ENCODE results near the gene DHRSX.

The DHRSX gene

GRCh38 chrX:2284601-2285000 is 216.2 kb downstream of the DHRSX start:
- no peaks in the 10 kb centered on the region for H3K4me1 ChIP-seq (ENCODE audit: control insufficient read depth in 2 of 2, insufficient read depth in 1 of 2, low read depth in 1 of 2, low read length in 2 of 2)
- no peak overlapping the region for H4K8ac ChIP-seq (ENCODE audit: low read depth, low read length)
- H3K4me2 ChIP-seq (ENCODE audit: insufficient read depth, low read length, poor library complexity, severe bottlenecking), result no peak overlapping the region
- H2BK120ac ChIP-seq (ENCODE audit: low read depth, low read length), result no peak overlapping the region
- peaks cover 6 to 23% of the 10 kb centered on the region in 2 donors for H3K9me3 ChIP-seq (replicated peaks in 1 of 2; ENCODE audit: control insufficient read depth in 2 of 2, insufficient read depth in 1 of 2, low read depth in 1 of 2, low read length in 2 of 2)
- H4K91ac ChIP-seq (ENCODE audit: low read depth, low read length, poor library complexity), result no peak overlapping the region
- no peak overlapping the region for H2BK12ac ChIP-seq (ENCODE audit: low read length)
- no peak overlapping the region for H2AK5ac ChIP-seq (ENCODE audit: low read depth, low read length)
- H2AFZ ChIP-seq (ENCODE audit: low read length), result no peak overlapping the region
- H2BK15ac ChIP-seq (ENCODE audit: low read length), result no peak overlapping the region
- no peak overlapping the region for H3K4ac ChIP-seq (ENCODE audit: low read length)
- H3K14ac ChIP-seq (ENCODE audit: low read length), result no peak overlapping the region
- no peak overlapping the region for H3K27ac ChIP-seq (replicated peaks; ENCODE audit: low read length)
- WGBS, 2 donors (ENCODE audit: extremely low coverage in 2 of 2, insufficient read length in 2 of 2, insufficient replicate concordance in 1 of 2), result no CpG with 5 or more reads among the region's 4 CpGs
- DNase-seq (ENCODE audit: low spot score), result no peak
- H3K4me3 ChIP-seq (ENCODE audit: low read length in 2 of 2), result no peak overlapping the region
- no peak overlapping the region for H2BK5ac ChIP-seq (ENCODE audit: low read length)
- H3K79me1 ChIP-seq (ENCODE audit: low read depth, low read length), result no peaks in the 10 kb centered on the region
- H3K18ac ChIP-seq (ENCODE audit: low read length), result no peak overlapping the region
- H3K9ac ChIP-seq (ENCODE audit: low read depth, low read length, poor library complexity), result no peak overlapping the region
- H3K23ac ChIP-seq (ENCODE audit: low read depth, low read length, poor library complexity), result no peak overlapping the region
- peaks cover 0 to 4% of the 10 kb centered on the region in 2 donors for H3K36me3 ChIP-seq (replicated peaks in 1 of 2; ENCODE audit: control insufficient read depth in 2 of 2, insufficient read depth in 2 of 2, low read length in 2 of 2)
- H3K27me3 ChIP-seq (ENCODE audit: control insufficient read depth in 3 of 3, insufficient read depth in 3 of 3, low read depth in 1 of 3, low read length in 3 of 3), result no peaks in the 10 kb centered on the region

DNA sequence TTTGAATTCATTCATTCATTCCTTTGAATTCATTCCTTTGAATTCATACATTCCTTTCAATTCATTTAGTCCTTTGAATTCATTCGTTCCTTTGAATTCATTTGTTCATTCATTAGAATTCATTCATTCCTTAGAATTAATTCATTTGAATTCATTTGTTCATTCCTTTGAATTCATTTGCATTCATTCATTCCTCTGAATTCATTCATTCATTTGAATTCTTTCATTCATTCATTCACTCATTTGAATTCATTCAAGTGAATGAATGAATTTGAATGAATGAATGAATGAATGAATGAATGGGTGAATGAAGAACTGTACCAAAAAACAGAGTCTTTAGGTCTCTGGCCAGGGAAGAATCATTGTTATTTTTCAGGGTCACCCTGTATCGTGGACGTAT is 216.6 kb downstream of the DHRSX start:
- no peak overlapping the region for H3K4me2 ChIP-seq (ENCODE audit: insufficient read depth, low read length, poor library complexity, severe bottlenecking)
- no peak overlapping the region for H3K4me3 ChIP-seq (ENCODE audit: low read length in 2 of 2)
- peaks cover 6 to 23% of the 10 kb centered on the region in 2 donors for H3K9me3 ChIP-seq (replicated peaks in 1 of 2; ENCODE audit: control insufficient read depth in 2 of 2, insufficient read depth in 1 of 2, low read depth in 1 of 2, low read length in 2 of 2)
- H3K4ac ChIP-seq (ENCODE audit: low read length), result no peak overlapping the region
- H2BK12ac ChIP-seq (ENCODE audit: low read length), result no peak overlapping the region
- no peak overlapping the region for H3K18ac ChIP-seq (ENCODE audit: low read length)
- H3K9ac ChIP-seq (ENCODE audit: low read depth, low read length, poor library complexity), result no peak overlapping the region
- H3K36me3 ChIP-seq (replicated peaks in 1 of 2; ENCODE audit: control insufficient read depth in 2 of 2, insufficient read depth in 2 of 2, low read length in 2 of 2), result no peaks in the 10 kb centered on the region
- H3K23ac ChIP-seq (ENCODE audit: low read depth, low read length, poor library complexity), result no peak overlapping the region
- H2BK5ac ChIP-seq (ENCODE audit: low read length), result no peak overlapping the region
- no peak overlapping the region for H2AK5ac ChIP-seq (ENCODE audit: low read depth, low read length)
- no CpG with 5 or more reads among the region's 3 CpGs for WGBS, 2 donors (ENCODE audit: extremely low coverage in 2 of 2, insufficient read length in 2 of 2, insufficient replicate concordance in 1 of 2)
- no peaks in the 10 kb centered on the region for H3K4me1 ChIP-seq (ENCODE audit: control insufficient read depth in 2 of 2, insufficient read depth in 1 of 2, low read depth in 1 of 2, low read length in 2 of 2)
- DNase-seq (ENCODE audit: low spot score), result no peak
- H2BK15ac ChIP-seq (ENCODE audit: low read length), result no peak overlapping the region
- H4K91ac ChIP-seq (ENCODE audit: low read depth, low read length, poor library complexity), result no peak overlapping the region
- H2BK120ac ChIP-seq (ENCODE audit: low read depth, low read length), result no peak overlapping the region
- H3K27me3 ChIP-seq (ENCODE audit: control insufficient read depth in 3 of 3, insufficient read depth in 3 of 3, low read depth in 1 of 3, low read length in 3 of 3), result no peaks in the 10 kb centered on the region
- H4K8ac ChIP-seq (ENCODE audit: low read depth, low read length), result no peak overlapping the region
- H2AFZ ChIP-seq (ENCODE audit: low read length), result no peak overlapping the region
- no peak overlapping the region for H3K27ac ChIP-seq (replicated peaks; ENCODE audit: low read length)
- no peaks in the 10 kb centered on the region for H3K79me1 ChIP-seq (ENCODE audit: low read depth, low read length)
- no peak overlapping the region for H3K14ac ChIP-seq (ENCODE audit: low read length)

GRCh38 chrX:2283111-2283859 is 217.5 kb downstream of the DHRSX start:
- no peak overlapping the region for H2BK15ac ChIP-seq (ENCODE audit: low read length)
- no peaks in the 10 kb centered on the region for H3K27me3 ChIP-seq (ENCODE audit: control insufficient read depth in 3 of 3, insufficient read depth in 3 of 3, low read depth in 1 of 3, low read length in 3 of 3)
- H3K18ac ChIP-seq (ENCODE audit: low read length), result peak overlapping the region; percentile 20
- H3K4me2 ChIP-seq (ENCODE audit: insufficient read depth, low read length, poor library complexity, severe bottlenecking), result no peak overlapping the region
- no peak for DNase-seq (ENCODE audit: low spot score)
- no peaks in the 10 kb centered on the region for H3K4me1 ChIP-seq (ENCODE audit: control insufficient read depth in 2 of 2, insufficient read depth in 1 of 2, low read depth in 1 of 2, low read length in 2 of 2)
- no peak overlapping the region for H2BK120ac ChIP-seq (ENCODE audit: low read depth, low read length)
- H2BK5ac ChIP-seq (ENCODE audit: low read length), result no peak overlapping the region
- H3K9ac ChIP-seq (ENCODE audit: low read depth, low read length, poor library complexity), result no peak overlapping the region
- no peak overlapping the region for H3K27ac ChIP-seq (replicated peaks; ENCODE audit: low read length)
- no peak overlapping the region for H2AFZ ChIP-seq (ENCODE audit: low read length)
- H3K4ac ChIP-seq (ENCODE audit: low read length), result no peak overlapping the region
- H3K9me3 ChIP-seq (replicated peaks in 1 of 2; ENCODE audit: control insufficient read depth in 2 of 2, insufficient read depth in 1 of 2, low read depth in 1 of 2, low read length in 2 of 2), result peaks cover 6 to 23% of the 10 kb centered on the region in 2 donors
- H3K14ac ChIP-seq (ENCODE audit: low read length), result no peak overlapping the region
- H3K36me3 ChIP-seq (replicated peaks in 1 of 2; ENCODE audit: control insufficient read depth in 2 of 2, insufficient read depth in 2 of 2, low read length in 2 of 2), result no peaks in the 10 kb centered on the region
- no peak overlapping the region for H3K23ac ChIP-seq (ENCODE audit: low read depth, low read length, poor library complexity)
- H2BK12ac ChIP-seq (ENCODE audit: low read length), result no peak overlapping the region
- no peak overlapping the region for H3K4me3 ChIP-seq (ENCODE audit: low read length in 2 of 2)
- no peak overlapping the region for H2AK5ac ChIP-seq (ENCODE audit: low read depth, low read length)
- no CpG with 5 or more reads among the region's 21 CpGs for WGBS, 2 donors (ENCODE audit: extremely low coverage in 2 of 2, insufficient read length in 2 of 2, insufficient replicate concordance in 1 of 2)
- H4K8ac ChIP-seq (ENCODE audit: low read depth, low read length), result no peak overlapping the region
- H4K91ac ChIP-seq (ENCODE audit: low read depth, low read length, poor library complexity), result no peak overlapping the region
- no peaks in the 10 kb centered on the region for H3K79me1 ChIP-seq (ENCODE audit: low read depth, low read length)

GRCh38 chrX:2282490-2283090 is 218.2 kb downstream of the DHRSX start:
- H4K8ac ChIP-seq (ENCODE audit: low read depth, low read length), result no peak overlapping the region
- no peaks in the 10 kb centered on the region for H3K4me1 ChIP-seq (ENCODE audit: control insufficient read depth in 2 of 2, insufficient read depth in 1 of 2, low read depth in 1 of 2, low read length in 2 of 2)
- H3K36me3 ChIP-seq (replicated peaks in 1 of 2; ENCODE audit: control insufficient read depth in 2 of 2, insufficient read depth in 2 of 2, low read length in 2 of 2), result no peaks in the 10 kb centered on the region
- H2BK12ac ChIP-seq (ENCODE audit: low read length), result no peak overlapping the region
- no peak overlapping the region for H3K4me3 ChIP-seq (ENCODE audit: low read length in 2 of 2)
- H3K9me3 ChIP-seq (replicated peaks in 1 of 2; ENCODE audit: control insufficient read depth in 2 of 2, insufficient read depth in 1 of 2, low read depth in 1 of 2, low read length in 2 of 2), result peaks cover 6 to 23% of the 10 kb centered on the region in 2 donors
- no peak overlapping the region for H2BK15ac ChIP-seq (ENCODE audit: low read length)
- H3K14ac ChIP-seq (ENCODE audit: low read length), result no peak overlapping the region
- no peak overlapping the region for H3K4me2 ChIP-seq (ENCODE audit: insufficient read depth, low read length, poor library complexity, severe bottlenecking)
- WGBS, 2 donors (ENCODE audit: extremely low coverage in 2 of 2, insufficient read length in 2 of 2, insufficient replicate concordance in 1 of 2), result no CpG with 5 or more reads among the region's 5 CpGs
- no peak overlapping the region for H3K9ac ChIP-seq (ENCODE audit: low read depth, low read length, poor library complexity)
- no peaks in the 10 kb centered on the region for H3K79me1 ChIP-seq (ENCODE audit: low read depth, low read length)
- no peak overlapping the region for H3K23ac ChIP-seq (ENCODE audit: low read depth, low read length, poor library complexity)
- no peak overlapping the region for H2BK5ac ChIP-seq (ENCODE audit: low read length)
- no peak overlapping the region for H3K4ac ChIP-seq (ENCODE audit: low read length)
- H2AK5ac ChIP-seq (ENCODE audit: low read depth, low read length), result no peak overlapping the region
- H2BK120ac ChIP-seq (ENCODE audit: low read depth, low read length), result no peak overlapping the region
- no peak for DNase-seq (ENCODE audit: low spot score)
- H2AFZ ChIP-seq (ENCODE audit: low read length), result no peak overlapping the region
- no peak overlapping the region for H3K27ac ChIP-seq (replicated peaks; ENCODE audit: low read length)
- no peaks in the 10 kb centered on the region for H3K27me3 ChIP-seq (ENCODE audit: control insufficient read depth in 3 of 3, insufficient read depth in 3 of 3, low read depth in 1 of 3, low read length in 3 of 3)
- H3K18ac ChIP-seq (ENCODE audit: low read length), result no peak overlapping the region
- H4K91ac ChIP-seq (ENCODE audit: low read depth, low read length, poor library complexity), result no peak overlapping the region
